ENCODE data around the gene RGL2. TPM values are rescaled to one million over a fixed set of nuclear protein-coding genes. Genes with fewer than 3 reads are reported as not detected.
"Not testable (repeated sequence)": the region's sequence is repeated elsewhere in the genome, so short reads cannot be mapped to it uniquely, and the experiment has no call there.

RGL2 gene
- total RNA-seq, 1 donor from 2014 or later: 59.4 TPM

DNA sequence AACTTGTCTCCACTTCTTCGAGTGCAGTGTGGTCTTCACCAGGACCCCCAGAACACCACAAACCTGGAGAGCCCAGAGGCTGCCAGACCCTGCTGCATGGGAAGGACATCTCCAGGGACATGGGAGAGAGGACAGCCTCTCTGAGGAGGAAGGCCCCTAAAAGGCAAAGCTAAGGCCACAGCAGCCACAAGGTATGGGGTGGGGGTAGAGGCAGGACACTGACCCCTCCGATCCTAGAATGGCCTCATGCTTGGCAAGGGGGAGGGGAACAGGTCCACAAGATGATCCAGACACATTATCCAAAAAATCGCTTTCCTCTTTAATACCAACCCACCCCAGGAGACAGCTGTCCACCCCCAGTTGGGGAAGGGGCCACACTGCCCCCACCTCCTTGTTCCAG, 19.9 kb downstream of the RGL2 start:
- ATAC-seq: no peak
- DNase-seq: no peak
- intact Hi-C loops (cut with micrococcal nuclease): no loop called here

DNA sequence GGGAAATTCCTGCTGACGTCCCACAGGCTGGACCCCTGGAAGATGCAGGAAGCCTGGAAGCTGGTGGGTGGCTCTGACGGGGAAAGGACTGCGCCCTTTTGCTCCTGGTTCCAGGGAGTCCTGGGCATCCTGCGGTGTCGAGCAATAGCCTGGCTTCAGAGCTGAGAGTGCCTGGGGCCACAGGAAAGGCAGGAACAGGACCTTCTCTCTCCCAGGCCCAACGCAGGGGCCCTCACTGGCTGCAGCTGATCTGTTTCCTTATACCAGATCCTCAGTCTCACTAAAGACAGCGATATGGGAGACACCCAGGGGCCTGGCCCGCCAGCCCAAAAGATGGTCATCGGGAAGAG, 20.4 kb downstream of the RGL2 start:
- intact Hi-C loops (cut with micrococcal nuclease): no loop called here
- ATAC-seq: no peak

DNA sequence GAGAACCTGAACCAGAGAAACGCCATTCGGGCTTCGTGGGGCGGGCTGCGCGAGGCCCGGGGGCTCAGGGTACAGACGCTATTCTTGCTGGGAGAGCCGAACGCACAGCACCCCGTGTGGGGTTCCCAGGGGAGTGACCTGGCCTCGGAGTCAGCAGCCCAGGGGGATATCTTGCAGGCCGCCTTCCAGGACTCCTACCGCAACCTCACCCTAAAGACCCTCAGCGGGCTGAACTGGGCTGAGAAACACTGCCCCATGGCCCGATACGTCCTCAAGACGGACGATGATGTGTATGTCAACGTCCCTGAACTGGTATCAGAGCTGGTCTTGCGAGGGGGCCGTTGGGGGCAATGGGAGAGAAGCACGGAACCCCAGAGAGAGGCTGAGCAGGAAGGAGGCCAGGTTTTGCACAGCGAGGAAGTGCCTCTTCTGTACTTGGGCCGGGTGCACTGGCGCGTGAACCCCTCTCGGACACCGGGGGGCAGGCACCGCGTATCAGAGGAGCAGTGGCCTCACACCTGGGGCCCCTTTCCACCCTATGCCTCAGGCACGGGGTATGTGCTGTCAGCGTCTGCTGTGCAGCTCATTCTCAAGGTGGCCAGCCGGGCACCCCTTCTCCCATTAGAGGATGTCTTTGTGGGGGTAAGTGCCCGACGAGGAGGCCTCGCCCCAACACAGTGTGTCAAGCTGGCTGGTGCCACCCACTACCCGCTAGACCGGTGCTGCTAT, 20.9 kb downstream of the RGL2 start:
- intact Hi-C loops (cut with micrococcal nuclease): no loop called here
- peak; percentile 37 for DNase-seq
- peak; percentile 1 for ATAC-seq

More for the DNA sequence above, 20.4 kb downstream of the RGL2 start:
- no peak for DNase-seq

DNA sequence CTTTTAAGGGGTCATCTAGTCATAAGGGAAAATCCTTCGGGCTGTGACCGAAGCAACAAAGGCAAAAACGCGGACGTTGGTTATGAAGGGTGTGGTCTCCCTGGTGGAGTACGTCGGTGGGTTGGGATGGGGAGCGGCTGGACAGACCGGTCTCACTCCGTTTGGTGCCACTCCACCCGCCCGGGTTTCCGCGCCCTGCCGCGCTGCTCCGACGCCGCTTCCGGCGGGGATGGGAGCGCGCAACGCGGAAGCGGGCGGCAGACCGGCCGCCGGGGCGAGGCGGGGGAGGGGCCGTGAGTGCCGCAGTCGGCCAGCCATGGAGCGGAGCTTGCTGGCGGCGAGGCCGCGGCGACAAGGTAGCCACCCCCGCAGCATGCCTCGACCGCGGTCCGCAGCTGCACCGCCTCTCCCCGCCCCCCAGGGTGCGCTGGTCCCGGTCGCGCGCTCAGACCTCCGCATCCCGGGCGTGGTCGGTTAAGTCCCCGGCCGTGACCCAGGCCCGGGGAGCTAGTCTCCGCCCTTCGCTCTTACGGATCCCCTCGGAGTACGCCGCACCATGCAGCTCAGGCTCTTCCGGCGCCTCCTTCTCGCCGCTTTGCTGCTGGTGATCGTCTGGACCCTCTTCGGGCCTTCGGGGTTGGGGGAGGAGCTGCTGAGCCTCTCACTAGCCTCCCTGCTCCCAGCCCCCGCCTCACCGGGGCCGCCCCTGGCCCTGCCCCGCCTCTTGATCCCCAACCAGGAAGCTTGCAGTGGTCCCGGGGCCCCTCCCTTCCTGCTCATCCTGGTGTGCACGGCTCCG, 21.7 kb downstream of the RGL2 start, which contains the start of gene B3GALT4:
B3GALT4 (plus strand) TSS at position 260 of the 799 bp plus-strand sequence; CDS start at position 557, 297 bp downstream.
- peak; percentile 76 for ATAC-seq
- peak; percentile 87 for DNase-seq
- intact Hi-C loops (cut with micrococcal nuclease): no loop called here

DNA sequence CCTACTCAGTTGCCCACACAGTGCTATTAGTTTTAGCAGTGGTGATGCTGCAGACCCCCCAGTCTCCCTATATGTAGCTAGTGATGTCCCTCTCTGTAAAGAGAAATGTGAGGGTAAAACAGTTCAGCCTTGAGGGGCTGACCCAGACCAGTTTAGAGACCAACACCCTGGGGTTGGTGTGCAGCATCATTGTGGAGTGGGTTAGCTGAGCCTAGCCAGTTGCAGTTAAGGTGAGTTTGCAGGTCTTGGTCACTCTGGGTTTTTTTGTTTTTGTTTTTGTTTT, 22.2 kb downstream of the RGL2 start:
- intact Hi-C loops (cut with micrococcal nuclease): no loop called here
- ATAC-seq (no peak), DNase-seq (no peak)

DNA sequence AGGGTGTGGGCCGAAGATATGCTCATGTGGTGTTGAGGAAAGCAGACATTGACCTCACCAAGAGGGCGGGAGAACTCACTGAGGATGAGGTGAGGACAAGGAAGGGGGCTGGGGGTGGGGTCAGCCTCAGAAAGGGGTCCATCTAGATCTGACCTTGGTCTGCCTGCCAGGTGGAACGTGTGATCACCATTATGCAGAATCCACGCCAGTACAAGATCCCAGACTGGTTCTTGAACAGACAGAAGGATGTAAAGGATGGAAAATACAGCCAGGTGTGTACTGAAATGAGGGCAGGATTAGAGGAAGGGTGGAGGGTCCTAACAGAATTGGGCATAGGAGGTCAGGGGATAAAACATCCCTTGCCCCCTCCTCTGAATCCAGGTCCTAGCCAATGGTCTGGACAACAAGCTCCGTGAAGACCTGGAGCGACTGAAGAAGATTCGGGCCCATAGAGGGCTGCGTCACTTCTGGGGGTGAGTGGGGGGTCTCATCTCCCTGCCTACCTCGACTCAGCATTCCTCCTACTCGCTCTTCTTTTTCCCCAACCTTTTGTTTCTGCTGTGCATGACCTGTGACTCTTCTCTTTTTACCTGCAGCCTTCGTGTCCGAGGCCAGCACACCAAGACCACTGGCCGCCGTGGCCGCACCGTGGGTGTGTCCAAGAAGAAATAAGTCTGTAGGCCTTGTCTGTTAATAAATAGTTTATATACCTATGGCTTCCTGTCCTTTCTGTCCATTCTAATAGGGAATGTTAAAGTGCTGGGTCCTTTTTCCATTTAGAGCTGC, 22.8 kb downstream of the RGL2 start:
- intact Hi-C loops (cut with micrococcal nuclease); ATAC-seq; DNase-seq: not testable (repeated sequence)

DNA sequence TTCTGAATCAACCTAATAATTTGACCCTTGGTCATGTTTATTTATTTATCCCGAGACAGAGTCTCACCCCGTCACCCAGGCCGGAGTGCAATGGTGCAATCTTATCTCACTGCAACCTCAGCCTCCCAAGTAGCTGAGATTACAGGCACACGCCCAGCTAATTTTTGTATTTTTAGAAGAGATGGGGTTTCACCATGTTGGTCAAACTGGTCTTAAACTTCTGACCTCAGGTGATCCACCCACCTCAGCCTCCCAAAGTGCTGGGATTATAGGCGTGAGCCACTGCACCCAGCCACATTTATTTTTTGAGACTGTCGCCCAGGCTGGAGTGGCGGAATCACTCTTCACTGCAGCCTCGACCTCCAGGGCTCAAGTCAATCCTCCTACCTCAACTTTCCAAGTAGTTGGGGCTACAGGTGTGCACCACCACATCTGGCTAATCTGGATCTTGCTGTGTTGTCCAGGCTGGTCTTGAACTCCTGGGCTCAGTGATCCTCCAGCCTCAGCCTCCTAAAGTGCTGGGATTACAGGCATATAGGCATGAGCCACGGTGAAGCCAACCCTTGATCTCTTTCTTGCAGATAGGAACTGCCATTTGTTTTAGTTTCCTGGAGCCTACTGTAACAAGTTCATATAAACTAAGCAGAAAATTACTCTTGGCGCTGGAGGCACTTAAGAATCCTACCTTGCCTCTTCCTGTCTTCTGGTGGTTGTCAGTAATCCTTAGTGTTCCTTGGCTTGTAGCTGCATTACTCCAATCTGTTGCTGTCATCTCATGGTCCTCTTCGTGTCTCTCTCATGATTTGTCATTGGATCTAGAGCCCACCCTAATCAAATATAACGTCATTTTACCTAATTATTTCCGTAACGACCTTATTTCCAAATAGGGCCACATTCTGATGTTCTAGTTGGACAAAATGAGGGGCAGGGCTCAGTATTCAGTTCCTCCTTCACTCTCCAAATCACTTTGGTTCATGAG, 24.5 kb downstream of the RGL2 start:
- DNase-seq (no peak), ATAC-seq (no peak)
- intact Hi-C loops (cut with micrococcal nuclease): no loop called here

DNA sequence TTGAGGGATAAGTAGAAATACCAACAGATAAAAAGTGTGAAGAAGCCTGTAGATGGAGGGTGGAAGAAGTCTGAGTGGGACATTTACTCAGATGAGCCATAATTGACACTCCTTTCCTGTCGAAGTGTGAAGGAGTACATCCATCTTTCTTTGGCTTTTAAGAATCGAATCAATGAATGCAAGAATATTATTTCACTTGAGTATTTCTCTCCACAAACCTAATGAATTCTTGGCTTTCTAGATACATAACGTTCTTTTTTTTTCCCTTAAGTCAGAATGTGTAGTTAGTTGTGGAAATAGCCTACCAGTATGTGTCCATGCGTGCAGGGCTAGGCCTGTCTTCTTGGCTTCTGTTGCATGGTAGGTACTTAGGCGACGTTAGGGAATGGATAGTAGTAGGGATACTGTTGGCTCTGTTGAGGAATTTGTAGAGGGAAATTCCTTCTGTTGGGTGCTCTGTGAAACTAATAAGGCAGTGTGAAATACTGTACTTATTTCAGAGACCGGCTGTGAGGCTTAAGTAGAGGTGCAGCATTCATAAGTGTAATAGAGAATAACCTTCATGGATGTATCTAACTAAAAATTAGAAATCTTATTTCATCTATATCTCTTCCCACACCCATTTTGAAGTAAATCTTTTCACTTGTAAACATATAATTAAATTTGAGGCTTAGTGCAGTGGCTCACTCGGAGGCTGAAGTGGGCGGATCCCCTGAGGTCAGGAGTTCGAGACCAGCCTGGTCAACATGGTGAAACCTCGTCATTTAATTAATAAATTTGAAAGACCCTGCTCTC, 25.4 kb downstream of the RGL2 start:
- DNase-seq (no peak), ATAC-seq (no peak)
- intact Hi-C loops (cut with micrococcal nuclease): no loop called here

DNA sequence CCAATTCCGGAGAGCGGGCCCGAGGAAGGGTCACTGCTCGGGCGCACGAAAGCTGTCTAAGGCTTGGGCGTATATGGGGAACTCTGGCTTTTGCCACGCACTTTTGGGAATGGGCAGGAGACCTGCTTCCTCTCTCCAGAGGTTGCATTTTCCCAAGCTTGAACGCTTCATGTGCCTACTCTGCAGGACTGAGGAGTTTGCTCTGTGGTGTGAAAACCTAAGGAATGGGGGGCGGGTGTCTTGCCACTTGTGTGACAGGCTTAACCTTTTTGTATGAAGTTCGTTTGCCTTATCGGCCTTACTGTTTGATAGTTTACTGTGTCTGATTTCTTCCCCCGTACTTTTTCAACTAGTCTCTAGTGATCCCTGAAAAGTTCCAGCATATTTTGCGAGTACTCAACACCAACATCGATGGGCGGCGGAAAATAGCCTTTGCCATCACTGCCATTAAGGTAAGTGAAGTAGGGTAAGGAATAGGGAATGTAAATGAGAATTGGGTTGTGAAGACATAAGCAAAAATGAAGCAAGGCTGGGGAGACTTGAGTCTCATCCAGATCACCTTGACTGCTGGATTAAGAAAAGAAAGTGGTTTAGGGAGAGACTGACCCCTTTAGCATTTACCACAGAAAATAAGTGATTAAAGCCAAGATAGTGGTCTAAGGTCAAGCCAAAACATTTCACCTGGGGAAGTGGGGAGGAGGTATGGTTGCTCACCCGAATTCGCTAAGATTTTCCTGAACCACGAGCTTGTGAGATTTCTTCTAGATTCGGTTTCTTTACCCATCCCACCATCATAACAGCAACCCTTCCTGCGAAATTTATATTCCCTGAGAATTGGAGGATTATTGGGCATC, 26.2 kb downstream of the RGL2 start:
- intact Hi-C loops (cut with micrococcal nuclease): no loop called here
- DNase-seq (no peak), ATAC-seq (peak; percentile 13)

DNA sequence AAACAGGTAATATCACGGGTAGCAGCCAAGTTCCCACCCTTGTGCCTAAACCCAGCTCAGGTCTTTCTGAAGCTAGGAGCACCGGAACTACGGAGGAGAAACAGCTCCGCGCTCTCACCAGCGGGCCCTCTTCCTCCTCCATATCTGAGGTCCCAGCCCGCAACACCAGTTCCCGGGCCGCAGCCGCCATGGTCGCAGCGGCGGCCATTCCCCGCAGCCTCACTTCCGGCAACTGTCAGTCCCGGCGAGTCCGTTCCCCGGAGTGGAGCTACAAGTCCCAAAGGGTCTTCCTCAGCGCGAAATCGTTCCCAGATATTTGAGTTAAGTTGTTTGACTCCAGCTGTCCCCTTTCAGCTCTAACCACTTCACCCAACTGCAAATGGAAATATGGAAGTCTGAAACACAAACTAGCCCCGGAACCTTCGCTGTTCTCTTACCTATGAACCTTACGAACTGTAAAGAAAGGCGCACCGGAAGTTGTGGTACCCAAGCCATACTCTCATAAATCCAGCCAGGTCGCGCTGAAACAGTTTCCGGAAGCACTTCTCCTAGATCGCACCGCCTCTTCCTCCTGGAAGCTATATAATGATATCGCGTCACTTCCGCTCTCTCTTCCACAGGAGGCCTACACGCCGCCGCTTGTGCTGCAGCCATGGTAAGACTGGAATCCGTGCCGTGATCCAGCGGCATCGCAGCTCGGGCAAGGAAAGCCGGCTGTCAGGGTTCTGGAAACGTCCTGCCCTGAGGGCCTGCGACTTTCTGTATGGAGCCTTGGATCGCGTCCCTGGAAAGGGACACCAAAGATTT, 27.1 kb downstream of the RGL2 start, which contains the start of the genes RPS18 and VPS52:
RPS18 (plus strand) TSS at position 608 of the 807 bp plus-strand sequence; CDS start at position 653, 45 bp downstream.
VPS52 (minus strand) TSS at position 409 of the 807 bp plus-strand sequence; CDS start at position 208, 201 bp downstream.
- DNase-seq (peak; percentile 91), ATAC-seq (peak; percentile 96)
- intact Hi-C loops (cut with micrococcal nuclease): no loop called here

DNA sequence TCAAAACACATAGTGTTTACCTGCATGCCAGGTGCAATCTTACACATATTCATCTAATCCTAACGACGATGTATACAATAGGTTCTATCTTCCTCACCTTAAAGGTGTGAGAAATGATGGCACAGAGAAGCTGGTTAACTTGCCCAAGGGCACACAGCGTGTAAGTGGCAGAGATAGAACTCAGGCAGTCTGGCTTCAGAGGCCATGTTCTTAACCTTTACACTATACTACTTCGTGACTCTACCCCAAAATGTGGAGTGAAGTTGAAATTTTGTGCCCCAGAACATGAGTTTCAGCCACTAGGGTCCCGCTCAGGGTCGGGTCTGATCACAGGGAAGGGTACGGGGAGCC, 27.6 kb downstream of the RGL2 start:
- DNase-seq (no peak), ATAC-seq (peak; percentile 21)
- intact Hi-C loops (cut with micrococcal nuclease): no loop called here

DNA sequence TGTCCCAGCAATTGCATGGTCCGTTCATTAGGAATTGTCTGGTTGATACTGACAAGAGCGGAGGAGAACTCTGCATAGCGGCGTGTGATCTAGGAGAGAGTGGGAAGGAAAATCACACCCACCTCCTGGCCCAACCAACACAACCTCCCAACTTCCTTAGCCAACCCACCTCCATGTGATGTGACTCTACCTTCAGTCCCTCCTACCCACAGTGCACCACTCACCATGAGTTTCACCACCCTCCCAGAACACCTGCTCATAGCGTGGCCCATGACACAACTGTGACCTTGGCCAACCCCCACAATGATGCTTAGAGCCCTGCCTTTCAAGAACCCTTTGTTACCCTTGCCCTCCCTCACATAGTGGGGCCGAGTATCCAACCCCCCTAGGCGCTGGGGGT, 34.7 kb downstream of the RGL2 start:
- intact Hi-C loops (cut with micrococcal nuclease): no loop called here
- ATAC-seq (no peak), DNase-seq (no peak)

DNA sequence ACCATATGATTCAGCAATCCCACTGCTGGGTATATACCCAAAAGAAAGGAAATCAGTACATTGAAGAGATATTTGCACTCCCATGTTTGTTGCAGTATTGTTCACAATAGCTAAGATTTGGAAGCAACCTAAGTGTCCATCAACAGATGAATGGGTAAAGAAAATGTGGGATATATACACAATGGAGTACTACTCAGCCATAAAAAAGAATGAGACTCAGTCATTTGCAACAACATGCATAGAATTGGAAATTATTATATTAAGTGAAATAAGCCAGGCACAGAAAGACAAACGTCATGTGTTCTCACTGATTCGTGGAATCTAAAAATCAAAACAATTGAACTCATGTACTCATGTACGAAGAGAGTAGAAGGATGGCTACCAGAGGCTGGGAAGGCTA, 36.3 kb downstream of the RGL2 start:
- ATAC-seq; intact Hi-C loops (cut with micrococcal nuclease); DNase-seq: not testable (repeated sequence)

DNA sequence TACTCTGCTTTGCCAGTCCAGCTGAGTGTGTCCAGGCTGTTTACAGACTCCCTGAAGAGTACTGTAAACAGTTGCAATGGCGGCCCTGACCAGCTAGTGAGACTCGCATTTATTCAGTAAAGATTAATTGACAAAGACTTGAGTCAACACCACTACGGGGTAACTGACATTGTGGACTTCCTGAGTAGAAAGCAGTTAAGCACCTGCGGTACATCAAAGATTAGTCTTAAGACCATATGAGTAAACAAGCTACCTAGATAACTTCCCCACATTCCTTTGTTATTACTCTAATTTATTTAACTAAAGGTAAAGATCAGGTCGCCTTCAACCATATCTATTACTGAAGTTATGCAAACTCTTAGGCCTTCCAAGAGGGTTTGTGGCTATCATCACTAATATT, 39.7 kb downstream of the RGL2 start:
- DNase-seq (no peak), ATAC-seq (no peak)
- intact Hi-C loops (cut with micrococcal nuclease): no loop called here

DNA sequence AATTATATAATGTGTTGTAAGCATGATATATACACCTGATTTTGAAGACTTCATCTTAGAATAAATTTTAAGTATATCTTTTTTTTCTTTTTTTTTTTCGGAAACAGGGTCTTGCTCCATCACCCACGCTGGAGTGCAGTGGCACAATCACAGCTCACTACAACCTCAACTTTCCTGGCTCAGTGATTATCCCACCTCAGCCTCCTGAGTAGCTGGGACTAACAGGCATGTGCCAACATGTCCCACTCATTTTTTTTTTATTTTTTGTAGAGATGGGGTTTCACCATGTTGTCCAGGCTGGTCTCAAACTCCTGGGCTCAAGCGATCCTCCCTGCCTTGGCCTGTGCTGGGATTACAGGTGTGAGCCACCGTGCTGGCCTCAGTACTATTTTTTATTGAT, 44.2 kb downstream of the RGL2 start:
- DNase-seq (no peak), ATAC-seq (no peak)
- intact Hi-C loops (cut with micrococcal nuclease): no loop called here

DNA sequence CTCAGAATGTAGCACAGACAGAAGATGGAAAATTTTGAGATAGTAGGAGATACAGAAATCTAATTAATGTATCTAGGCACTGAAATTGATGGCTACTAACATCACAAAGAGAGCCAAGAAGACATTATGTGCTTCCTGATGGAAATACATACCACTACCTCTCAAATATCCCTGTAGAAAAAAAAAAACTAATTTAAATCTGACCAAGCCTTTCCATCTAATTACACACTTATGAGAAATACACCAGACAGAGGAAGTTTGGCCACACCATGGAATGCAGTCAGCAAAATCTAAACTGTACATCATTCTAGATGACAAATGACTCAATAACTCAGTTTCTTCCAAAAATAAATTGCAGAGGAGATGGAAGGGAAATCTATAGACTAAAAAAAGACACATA, 46.0 kb downstream of the RGL2 start:
- intact Hi-C loops (cut with micrococcal nuclease): no loop called here
- ATAC-seq (no peak), DNase-seq (no peak)

All from left ventricle myocardium superior (tissue), 1 donor.